Measurements from ENCODE around the gene LPCAT1.

The LPCAT1 gene

GRCh38 chr5:1488882-1489680, 34.7 kb downstream of the LPCAT1 start:
- DNase-seq, result no peak
- Histone ChIP-seq H3K4me3 (ENCODE audit: low read depth, low read length) (no peak overlapping the region), H3K36me3 (peaks cover 51% of the 10 kb centered on the region)

GRCh38 chr5:1487079-1487764, 36.5 kb downstream of the LPCAT1 start:
- no peak for DNase-seq
- no peaks in the 10 kb centered on the region for H3K4me1 ChIP-seq
- H3K36me3 ChIP-seq, result peaks cover 41% of the 10 kb centered on the region
- no peaks in the 10 kb centered on the region for H3K9me3 ChIP-seq
- H3K4me3 ChIP-seq (ENCODE audit: low read depth, low read length), result no peak overlapping the region
- TF ChIP-seq, protein P1, sequence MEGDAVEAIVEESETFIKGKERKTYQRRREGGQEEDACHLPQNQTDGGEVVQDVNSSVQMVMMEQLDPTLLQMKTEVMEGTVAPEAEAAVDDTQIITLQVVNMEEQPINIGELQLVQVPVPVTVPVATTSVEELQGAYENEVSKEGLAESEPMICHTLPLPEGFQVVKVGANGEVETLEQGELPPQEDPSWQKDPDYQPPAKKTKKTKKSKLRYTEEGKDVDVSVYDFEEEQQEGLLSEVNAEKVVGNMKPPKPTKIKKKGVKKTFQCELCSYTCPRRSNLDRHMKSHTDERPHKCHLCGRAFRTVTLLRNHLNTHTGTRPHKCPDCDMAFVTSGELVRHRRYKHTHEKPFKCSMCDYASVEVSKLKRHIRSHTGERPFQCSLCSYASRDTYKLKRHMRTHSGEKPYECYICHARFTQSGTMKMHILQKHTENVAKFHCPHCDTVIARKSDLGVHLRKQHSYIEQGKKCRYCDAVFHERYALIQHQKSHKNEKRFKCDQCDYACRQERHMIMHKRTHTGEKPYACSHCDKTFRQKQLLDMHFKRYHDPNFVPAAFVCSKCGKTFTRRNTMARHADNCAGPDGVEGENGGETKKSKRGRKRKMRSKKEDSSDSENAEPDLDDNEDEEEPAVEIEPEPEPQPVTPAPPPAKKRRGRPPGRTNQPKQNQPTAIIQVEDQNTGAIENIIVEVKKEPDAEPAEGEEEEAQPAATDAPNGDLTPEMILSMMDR (IDR thresholded peaks at IDR 0.05; ENCODE audit: low read depth, low read length), result no peak
- no peaks in the 10 kb centered on the region for H3K27me3 ChIP-seq

More at GRCh38 chr5:1488882-1489680, 34.7 kb downstream of the LPCAT1 start:
- TF ChIP-seq, protein P1 (IDR thresholded peaks at IDR 0.05; ENCODE audit: low read depth, low read length), result no peak
- Histone ChIP-seq H3K9me3 (no peaks in the 10 kb centered on the region), H3K27me3 (no peaks in the 10 kb centered on the region), H3K4me1 (no peaks in the 10 kb centered on the region)

- Histone ChIP-seq H3K27me3 (no peaks in the 10 kb centered on the region), H3K9me3 (no peaks in the 10 kb centered on the region), H3K4me3 (ENCODE audit: low read depth, low read length) (no peak overlapping the region), H3K4me1 (no peaks in the 10 kb centered on the region), H3K36me3 (peaks cover 39% of the 10 kb centered on the region)
- no peak for DNase-seq
- TF ChIP-seq, protein P1 (IDR thresholded peaks at IDR 0.05; ENCODE audit: low read depth, low read length), result no peak
Measured at GRCh38 chr5:1486271-1486670, 37.5 kb downstream of the LPCAT1 start.

- H3K36me3 ChIP-seq, result peaks cover 38% of the 10 kb centered on the region
Measured at GRCh38 chr5:1485579-1486118, 38.1 kb downstream of the LPCAT1 start.

DNA sequence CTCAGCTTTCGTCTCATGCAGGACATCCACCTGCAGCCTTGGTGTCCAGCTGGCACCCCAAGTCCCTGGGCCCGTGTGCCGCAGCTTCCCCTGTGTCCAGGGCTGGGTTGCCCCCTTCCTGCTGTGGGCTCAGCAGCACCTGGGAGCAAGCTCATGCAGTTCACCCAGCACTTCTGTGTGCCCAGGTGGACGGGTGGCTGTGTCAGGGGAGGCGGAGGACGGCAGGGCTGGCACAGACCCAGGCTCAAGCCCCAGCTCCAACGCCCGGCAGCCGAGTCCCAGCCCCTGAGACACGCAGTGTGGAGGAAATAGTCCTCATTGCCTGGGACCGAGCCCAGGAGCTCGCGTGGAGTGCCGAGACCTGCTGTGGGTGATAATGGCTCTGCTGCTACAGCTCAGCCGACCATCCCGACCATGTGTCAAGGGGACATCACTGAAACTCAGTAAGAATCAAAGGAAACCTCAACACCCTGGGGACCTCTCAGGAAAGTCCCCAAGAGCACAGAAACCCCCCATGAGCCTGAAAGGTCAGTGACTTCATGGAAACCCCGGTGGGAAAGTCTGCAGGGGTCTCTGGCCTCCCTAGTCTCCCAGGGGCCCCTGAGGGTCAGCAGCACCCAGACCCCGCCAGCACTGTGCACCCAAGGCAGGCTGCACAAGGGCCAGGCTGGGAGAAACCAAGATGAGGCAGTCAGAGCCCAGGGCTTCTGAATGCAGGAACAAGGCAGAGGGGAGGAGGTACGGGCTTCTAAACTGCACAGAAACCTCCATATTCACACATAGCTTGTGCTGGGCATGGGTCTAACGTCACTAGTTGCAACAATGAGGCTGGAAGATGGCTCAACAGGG, 38.8 kb downstream of the LPCAT1 start:
- Histone ChIP-seq H3K36me3 (peaks cover 34% of the 10 kb centered on the region), H3K4me1 (no peaks in the 10 kb centered on the region), H3K4me3 (ENCODE audit: low read depth, low read length) (no peak overlapping the region), H3K27me3 (no peaks in the 10 kb centered on the region), H3K9me3 (no peaks in the 10 kb centered on the region)
- TF ChIP-seq, protein P1 (IDR thresholded peaks at IDR 0.05; ENCODE audit: low read depth, low read length), result no peak
- DNase-seq, result no peak

More at GRCh38 chr5:1485579-1486118, 38.1 kb downstream of the LPCAT1 start:
- TF ChIP-seq, protein P1 (IDR thresholded peaks at IDR 0.05; ENCODE audit: low read depth, low read length), result no peak
- no peak for DNase-seq
- Histone ChIP-seq H3K9me3 (no peaks in the 10 kb centered on the region), H3K4me1 (no peaks in the 10 kb centered on the region), H3K4me3 (ENCODE audit: low read depth, low read length) (no peak overlapping the region), H3K27me3 (no peaks in the 10 kb centered on the region)

All from BE2C (cell line).